Measurements from ENCODE around the gene TRMO.

DNA sequence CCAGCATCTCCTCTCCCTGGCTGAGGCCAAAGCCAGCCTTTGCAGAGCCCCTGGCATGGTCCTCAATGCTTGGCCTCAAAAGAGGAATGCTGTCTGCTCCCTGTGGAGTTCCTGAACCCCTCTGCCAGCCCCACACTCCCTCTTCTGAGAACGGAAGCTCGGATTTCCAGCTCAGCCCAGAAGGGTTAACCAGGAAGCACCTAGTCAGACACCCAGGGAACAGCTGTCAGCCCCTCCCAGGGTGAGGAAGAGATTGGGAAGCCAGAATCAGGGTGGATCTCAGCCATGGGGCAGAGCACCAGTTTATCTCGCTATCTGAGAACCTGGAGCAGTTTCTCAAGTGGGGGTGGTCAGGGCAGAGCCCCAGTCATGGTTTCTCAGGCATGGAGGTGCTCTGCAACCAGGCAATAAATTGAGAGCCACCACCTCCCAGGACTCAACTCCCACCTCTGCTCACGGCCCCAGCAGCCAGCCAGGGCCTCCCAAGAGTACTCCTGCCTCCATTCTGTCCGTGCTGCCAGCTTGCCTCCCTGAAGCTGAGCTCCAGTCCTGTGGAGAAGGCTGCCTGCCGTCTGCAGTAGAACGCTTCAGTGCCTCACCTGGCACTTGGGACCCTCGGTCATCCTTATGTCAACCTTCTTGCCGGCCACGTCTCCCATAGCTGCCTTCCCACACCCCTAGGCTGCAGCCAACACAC lies 61.7 kb downstream of the TRMO start:
- TF ChIP-seq, protein P1, sequence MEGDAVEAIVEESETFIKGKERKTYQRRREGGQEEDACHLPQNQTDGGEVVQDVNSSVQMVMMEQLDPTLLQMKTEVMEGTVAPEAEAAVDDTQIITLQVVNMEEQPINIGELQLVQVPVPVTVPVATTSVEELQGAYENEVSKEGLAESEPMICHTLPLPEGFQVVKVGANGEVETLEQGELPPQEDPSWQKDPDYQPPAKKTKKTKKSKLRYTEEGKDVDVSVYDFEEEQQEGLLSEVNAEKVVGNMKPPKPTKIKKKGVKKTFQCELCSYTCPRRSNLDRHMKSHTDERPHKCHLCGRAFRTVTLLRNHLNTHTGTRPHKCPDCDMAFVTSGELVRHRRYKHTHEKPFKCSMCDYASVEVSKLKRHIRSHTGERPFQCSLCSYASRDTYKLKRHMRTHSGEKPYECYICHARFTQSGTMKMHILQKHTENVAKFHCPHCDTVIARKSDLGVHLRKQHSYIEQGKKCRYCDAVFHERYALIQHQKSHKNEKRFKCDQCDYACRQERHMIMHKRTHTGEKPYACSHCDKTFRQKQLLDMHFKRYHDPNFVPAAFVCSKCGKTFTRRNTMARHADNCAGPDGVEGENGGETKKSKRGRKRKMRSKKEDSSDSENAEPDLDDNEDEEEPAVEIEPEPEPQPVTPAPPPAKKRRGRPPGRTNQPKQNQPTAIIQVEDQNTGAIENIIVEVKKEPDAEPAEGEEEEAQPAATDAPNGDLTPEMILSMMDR (IDR thresholded peaks at IDR 0.05; ENCODE audit: low read length): no peak
- TF ChIP-seq EZH2 (IDR thresholded peaks at IDR 0.05; ENCODE audit: borderline replicate concordance, low read length): no peak

All from OCI-LY1 (cell line).